A673 (cell line): ENCODE measurements around the gene AGAP1.

ENCODE experiments used
- CTCF ChIP-seq: fragments of 300-800, 200-600 bp; sonication (generic); conservative IDR thresholded peaks from 2 replicates; pipeline ENCODE4 v1.5.1; 2017; ENCODE audit warnings: low read depth, mild to moderate bottlenecking, antibody characterized with exemption, low read length, moderate library complexity, mixed read lengths
- EZH2 ChIP-seq: fragments of 200-600 bp; sonication (generic); IDR thresholded peaks from 2 replicates; pipeline ENCODE4 v1.6.1; 2017; ENCODE audit warnings: borderline replicate concordance, low read depth, mild to moderate bottlenecking, mixed read lengths, antibody characterized with exemption, low read length; ENCODE audit not compliant: poor library complexity, severe bottlenecking

GRCh38 chr2:235611756-235612155 is 117.9 kb downstream of the AGAP1 start:
- TF ChIP-seq EZH2 (no peak), CTCF (no peak)
